Measurements from ENCODE around the gene SAA1.

The SAA1 gene

GRCh38 chr11:18314784-18315523, 48.9 kb downstream of the SAA1 start:
- TF ChIP-seq CTCF (IDR thresholded peaks at IDR 0.05; ENCODE audit: extremely low read depth, insufficient read depth, missing control alignments), result no peak
- in situ Hi-C loops (cut with MboI; ENCODE audit: low pct_unique_long_range_greater_than_20kb, low sequenced_read_pairs, unreplicated experiment), result no loop called here
- DNase-seq (ENCODE audit: low spot score), result no peak

- in situ Hi-C loops (cut with MboI; ENCODE audit: low pct_unique_long_range_greater_than_20kb, low sequenced_read_pairs, unreplicated experiment), result no loop called here
- TF ChIP-seq CTCF (IDR thresholded peaks at IDR 0.05; ENCODE audit: extremely low read depth, insufficient read depth, missing control alignments), result no peak
- DNase-seq (ENCODE audit: low spot score), result no peak
These were observed 49.8 kb downstream of the SAA1 start for GRCh38 chr11:18315893-18316292.

GRCh38 chr11:18317551-18317950, 51.5 kb downstream of the SAA1 start:
- no peak for TF ChIP-seq CTCF (IDR thresholded peaks at IDR 0.05; ENCODE audit: extremely low read depth, insufficient read depth, missing control alignments)
- no peak for DNase-seq (ENCODE audit: low spot score)
- in situ Hi-C loops (cut with MboI; ENCODE audit: low pct_unique_long_range_greater_than_20kb, low sequenced_read_pairs, unreplicated experiment), result no loop called here

All from GM13977 (cell line).